Coronary artery (tissue), 2 donors: ENCODE measurements around the gene MMD2.

Experiments
- DNase-seq: peaks from one replicate; pipeline ENCODE4 v3.0.0-alpha.2; 2017; ENCODE audit warnings: low spot score
- H3K27ac ChIP-seq, 2 donors: fragments of 200-600 bp; sonication (generic); one replicate each; pipeline ENCODE4 v1.5.1; 2016 to 2019
- H3K4me3 ChIP-seq: fragments of 200-600 bp; sonication (generic); 2 replicates; pipeline ENCODE4 v1.5.1; 2016; ENCODE audit warnings: mild to moderate bottlenecking, moderate library complexity
- TF ChIP-seq, protein P1 (sequence below): fragments of 200-600 bp; sonication (generic); IDR thresholded peaks from one replicate; pipeline ENCODE4 v1.5.1; 2019; ENCODE audit warnings: antibody characterized with exemption

The MMD2 gene

GRCh38 chr7:4939971-4940728 lies 18.8 kb downstream of the MMD2 start:
- Histone ChIP-seq H3K27ac (no peak overlapping the region), H3K4me3 (no peak overlapping the region)
- TF ChIP-seq, protein P1, sequence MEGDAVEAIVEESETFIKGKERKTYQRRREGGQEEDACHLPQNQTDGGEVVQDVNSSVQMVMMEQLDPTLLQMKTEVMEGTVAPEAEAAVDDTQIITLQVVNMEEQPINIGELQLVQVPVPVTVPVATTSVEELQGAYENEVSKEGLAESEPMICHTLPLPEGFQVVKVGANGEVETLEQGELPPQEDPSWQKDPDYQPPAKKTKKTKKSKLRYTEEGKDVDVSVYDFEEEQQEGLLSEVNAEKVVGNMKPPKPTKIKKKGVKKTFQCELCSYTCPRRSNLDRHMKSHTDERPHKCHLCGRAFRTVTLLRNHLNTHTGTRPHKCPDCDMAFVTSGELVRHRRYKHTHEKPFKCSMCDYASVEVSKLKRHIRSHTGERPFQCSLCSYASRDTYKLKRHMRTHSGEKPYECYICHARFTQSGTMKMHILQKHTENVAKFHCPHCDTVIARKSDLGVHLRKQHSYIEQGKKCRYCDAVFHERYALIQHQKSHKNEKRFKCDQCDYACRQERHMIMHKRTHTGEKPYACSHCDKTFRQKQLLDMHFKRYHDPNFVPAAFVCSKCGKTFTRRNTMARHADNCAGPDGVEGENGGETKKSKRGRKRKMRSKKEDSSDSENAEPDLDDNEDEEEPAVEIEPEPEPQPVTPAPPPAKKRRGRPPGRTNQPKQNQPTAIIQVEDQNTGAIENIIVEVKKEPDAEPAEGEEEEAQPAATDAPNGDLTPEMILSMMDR = no peak
- no peak for DNase-seq

GRCh38 chr7:4937411-4937810 lies 21.6 kb downstream of the MMD2 start:
- H3K27ac ChIP-seq = no peak overlapping the region
- no peak overlapping the region for H3K4me3 ChIP-seq
- no peak for DNase-seq
- TF ChIP-seq, protein P1 = no peak

DNA sequence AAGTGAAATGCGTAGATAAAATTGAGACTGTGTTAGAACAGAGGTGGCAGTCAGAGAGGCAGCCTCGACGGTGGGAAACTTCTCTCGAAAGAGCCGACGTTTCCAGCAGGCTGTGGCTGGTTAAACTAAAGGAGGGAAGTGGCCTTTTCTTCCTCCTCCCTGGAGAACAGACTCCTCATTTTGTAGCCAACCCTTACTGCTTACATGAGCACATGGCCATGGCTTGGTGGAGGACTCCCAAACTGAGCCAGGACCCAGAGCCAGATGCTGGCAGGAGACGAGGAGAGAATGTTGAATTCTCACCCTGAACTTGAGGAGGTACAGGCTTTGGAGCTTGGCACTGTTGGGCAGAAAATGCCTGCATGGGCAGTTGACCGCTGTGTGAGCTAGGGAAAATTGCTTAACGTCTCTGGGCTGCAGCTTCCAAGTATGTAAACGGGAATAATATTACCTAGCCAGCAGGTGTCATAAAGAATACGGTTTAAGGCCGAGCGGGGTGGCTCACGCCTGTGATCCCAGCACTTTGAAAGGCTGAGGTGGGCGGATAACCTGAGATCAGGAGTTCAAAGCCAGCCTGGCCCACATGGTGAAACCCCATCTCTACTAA lies 24.5 kb downstream of the MMD2 start:
- TF ChIP-seq, protein P1 = no peak
- DNase-seq = no peak
- Histone ChIP-seq H3K4me3 (no peak overlapping the region), H3K27ac (no peak overlapping the region)

DNA sequence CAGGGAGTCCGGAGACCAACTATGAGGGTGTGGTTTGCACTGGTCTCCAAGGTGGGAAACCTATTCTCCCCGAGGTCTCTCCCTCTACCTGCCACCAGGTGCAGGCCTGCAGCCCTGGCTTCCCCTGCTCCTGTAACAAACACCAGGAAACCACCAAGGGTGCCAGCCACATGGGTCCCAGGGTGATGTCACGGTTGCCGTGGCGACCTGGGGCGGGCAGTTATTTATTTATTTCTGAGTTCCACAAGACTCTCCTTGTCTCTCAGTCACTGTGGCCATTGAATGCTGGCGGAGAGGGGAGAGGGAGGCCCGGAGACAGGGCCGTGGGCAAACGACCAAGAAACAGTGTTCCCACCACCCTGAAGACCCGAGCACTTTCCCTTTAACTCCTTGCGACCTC lies 27.0 kb downstream of the MMD2 start:
- Histone ChIP-seq H3K4me3 (no peak overlapping the region), H3K27ac (no peak overlapping the region)
- DNase-seq = no peak
- TF ChIP-seq, protein P1 = no peak

DNA sequence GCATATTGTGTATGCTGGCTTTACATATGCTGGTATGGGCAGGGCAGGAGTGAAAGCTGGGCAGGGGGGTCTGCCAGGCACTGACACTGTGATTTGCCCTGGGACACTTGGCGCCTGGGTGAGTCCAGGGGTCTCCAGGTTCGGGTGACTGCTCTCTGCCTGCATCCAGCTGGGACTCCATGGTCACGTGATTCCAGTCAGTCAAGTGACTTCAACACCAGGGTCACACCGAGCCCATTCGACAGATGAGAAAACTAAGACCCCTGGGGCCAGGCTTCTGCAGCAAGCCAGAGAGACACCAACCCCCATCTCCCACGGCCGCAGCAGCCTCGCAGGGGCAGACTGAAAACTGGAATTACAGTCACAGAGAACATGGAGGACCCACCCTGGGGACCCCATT lies 30.0 kb downstream of the MMD2 start:
- no peak for DNase-seq
- TF ChIP-seq, protein P1 = no peak
- no peak overlapping the region for H3K27ac ChIP-seq
- no peak overlapping the region for H3K4me3 ChIP-seq

DNA sequence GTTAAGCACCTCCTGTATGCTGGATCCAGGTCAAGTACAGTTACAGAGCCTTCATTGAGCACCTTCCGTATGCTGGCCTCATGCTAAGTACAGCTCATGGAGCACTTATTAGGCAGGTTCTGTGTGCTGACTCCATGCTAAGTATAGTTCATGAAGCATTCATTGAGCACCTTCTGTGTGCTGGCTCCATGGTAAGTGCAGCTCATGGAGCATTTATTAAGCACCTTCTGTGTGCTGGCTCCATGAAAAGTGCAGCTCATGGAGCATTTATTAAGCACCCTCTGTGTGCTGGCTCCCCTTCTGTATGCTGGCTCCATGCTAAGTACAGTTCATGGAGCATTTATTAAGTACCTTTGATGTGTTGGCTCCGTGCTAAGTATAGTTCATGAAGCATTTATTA lies 30.5 kb downstream of the MMD2 start:
- H3K27ac ChIP-seq = no peak overlapping the region

More for the DNA sequence above, 30.5 kb downstream of the MMD2 start:
- no peak for DNase-seq
- no peak overlapping the region for H3K4me3 ChIP-seq
- TF ChIP-seq, protein P1 = no peak
